GM18526 (cell line): ENCODE measurements around the gene GBE1.

Experiments used
- POLR2A ChIP-seq: IDR thresholded peaks from 3 replicates; pipeline ENCODE4 v1.6.1; 2011; ENCODE audit not compliant: insufficient read length; ENCODE audit errors: extremely low read depth

The GBE1 gene

GRCh38 chr3:81549831-81550230, 211.6 kb downstream of the GBE1 start:
- no peak for TF ChIP-seq POLR2A

- TF ChIP-seq POLR2A, result no peak
These were observed 212.1 kb downstream of the GBE1 start for GRCh38 chr3:81549388-81549787.

DNA sequence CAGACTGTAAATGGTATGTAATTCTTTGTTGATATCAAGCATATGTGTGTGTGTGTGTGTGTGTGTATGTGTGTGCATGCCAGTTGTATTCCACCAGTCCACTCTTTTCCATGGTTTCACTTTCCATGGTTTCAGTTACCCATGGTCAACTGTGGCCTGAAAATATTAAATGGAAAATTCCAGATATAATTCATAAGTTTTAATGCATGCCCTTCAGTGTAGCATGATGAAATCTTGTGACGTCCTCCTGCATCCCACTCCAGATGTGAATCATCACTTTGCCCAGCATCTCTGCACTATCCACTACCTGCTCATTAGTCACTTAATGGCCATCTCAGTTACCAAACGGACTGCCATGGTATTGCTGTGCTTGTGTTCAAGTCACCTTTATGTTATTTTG, 215.9 kb downstream of the GBE1 start:
- TF ChIP-seq POLR2A, result no peak

DNA sequence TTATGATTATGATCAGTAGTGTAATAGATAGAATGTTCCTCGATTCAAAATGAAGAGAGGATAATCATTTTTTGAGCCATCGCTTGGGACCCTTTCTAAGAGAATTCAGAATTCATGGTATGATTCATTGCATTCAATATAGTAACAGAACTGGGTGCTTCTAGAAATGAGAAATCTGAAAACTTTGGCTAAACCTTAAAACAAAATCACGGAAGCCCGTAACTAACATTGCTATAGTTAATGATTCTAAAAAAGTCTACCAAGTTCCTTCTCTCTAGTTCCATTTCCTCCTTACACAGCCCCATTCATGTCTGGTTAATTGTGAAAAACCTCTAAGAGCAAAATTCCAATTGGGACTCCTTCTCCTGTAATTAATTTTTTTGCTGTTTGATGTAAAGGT, 217.1 kb downstream of the GBE1 start:
- TF ChIP-seq POLR2A, result no peak

- TF ChIP-seq POLR2A, result no peak
These were observed 220.7 kb downstream of the GBE1 start for GRCh38 chr3:81540787-81541186.

DNA sequence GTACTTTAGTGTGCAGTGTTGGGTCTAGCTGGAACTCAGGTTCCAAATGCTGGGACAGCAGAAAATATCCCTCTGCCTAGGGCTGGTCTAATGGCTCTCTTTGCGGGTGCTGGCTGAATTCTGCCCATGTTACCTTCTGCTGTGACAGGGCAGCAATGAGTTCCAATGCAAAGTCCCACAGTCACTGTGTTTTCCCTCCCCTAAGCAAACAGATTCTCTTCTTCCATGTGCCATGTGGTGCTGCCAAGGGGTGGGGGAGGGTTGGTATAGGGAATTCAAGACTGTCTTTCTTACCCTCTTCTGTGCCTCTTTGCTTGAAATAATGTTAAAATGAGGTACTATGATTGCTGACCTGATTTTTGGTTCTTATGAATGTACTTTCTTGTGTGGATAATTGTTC, 229.6 kb downstream of the GBE1 start:
- TF ChIP-seq POLR2A, result no peak

DNA sequence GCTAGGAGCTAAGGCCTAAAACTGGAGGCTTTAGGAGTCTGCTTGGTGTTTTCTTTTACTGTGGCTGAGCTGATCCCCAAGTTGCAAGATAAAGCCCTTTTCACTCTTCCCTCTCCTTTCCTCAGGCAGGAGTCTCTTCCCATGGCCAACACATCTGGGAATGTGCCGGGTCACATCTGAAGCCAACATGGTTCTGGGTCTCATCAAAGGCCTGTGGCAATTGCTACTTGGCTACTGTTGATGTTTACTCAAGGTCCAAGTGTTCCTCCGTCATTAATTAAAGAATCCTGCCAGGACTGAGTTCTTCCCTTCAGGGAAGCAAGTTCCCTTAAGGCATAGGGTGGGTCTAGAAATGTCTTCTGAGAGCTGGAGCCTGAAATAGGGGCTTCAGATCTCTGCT, 230.2 kb downstream of the GBE1 start:
- TF ChIP-seq POLR2A, result no peak

DNA sequence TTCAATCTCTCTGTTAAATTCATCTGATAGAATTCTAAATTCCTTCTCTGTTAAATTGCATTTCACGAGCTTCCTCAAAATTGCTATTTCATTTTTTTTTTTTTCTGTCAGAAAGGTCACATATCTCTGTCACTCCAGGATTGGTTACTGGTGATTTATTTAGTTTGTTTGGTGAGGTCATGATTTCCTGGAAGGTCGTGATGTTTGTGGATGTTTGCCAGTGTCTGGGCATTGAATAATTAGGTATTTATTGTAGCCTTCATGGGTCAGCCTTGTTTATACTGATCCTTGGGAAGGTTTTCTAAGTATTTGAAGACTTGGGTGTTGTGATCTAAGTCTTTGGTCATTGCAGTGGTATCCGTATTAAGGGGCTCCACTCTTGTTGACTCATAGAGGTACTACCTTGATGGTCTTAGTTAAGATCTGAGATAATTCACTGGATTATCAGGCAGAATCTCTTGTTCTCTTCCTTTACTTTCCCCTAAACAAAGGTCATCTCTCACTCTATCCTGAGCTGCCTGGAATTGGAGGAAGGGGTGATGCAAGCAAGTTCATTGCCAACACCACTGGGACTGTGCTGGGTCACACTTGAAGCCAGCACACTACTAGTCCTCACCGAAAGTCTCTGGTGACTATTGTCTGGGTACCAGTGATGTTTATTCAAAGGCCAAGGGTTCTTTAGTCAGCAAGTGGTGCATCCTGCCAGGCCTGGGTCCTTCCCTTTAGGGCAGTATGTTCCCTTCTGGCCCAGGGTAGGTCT, 231.1 kb downstream of the GBE1 start:
- TF ChIP-seq POLR2A, result no peak

- TF ChIP-seq POLR2A, result no peak
These were observed 239.6 kb downstream of the GBE1 start for GRCh38 chr3:81521855-81522254.

- no peak for TF ChIP-seq POLR2A
These were observed 242.5 kb downstream of the GBE1 start for GRCh38 chr3:81518945-81519344.

DNA sequence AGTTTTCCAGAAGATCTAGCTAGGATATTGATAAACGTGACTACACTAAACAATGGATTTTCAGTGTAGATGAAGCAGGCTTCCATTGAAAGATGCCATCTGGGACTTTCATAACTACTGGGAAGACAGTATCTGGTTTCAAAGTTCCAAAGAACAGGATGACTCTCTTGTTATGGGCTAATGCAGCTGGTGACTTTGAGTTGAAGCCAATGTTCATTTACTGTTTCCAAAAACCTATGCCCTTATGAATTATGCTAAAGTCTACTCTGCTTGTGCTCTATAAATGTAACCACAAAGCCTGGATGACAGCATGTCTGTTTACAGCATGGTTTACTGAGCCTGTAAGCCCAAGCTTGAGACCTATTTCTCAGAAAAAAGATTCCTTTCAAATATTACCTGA, 245.4 kb downstream of the GBE1 start:
- TF ChIP-seq POLR2A, result no peak

DNA sequence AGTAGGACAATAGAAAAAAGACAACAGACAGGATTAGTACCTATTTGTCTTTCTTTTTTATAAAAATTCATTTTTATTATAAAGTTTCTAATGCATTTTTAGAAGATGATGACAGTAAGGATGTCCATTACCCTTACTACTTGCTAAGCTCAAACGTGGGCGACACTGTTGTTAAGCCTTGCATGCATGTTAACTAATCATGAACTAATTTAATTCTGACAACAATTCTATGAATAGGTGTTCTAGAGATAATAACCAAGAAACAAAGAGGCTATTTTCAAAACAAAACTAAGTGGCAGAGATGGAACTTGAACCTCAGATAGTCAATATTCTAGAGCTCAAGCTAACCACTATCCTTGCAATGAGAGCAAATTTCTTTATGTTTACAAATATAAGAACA, 247.9 kb downstream of the GBE1 start:
- TF ChIP-seq POLR2A, result no peak

DNA sequence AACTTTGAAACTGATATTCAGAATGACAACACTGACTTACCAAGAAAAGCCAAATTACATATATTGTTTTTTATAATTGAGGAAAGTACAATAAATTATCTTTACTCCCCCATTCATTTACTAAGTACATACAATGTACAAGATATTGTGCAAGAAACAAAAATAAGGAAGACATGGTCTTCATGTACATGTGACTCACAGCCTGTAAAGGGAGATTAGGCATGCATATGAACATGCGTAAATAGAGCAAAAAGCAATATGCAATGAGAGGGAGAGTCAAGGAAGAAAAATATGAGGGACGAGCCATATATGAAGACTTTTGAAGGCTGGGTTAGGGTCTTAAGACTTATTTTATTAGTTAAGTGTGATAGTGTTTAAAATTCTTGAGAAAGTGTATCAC, 258.4 kb downstream of the GBE1 start:
- no peak for TF ChIP-seq POLR2A

DNA sequence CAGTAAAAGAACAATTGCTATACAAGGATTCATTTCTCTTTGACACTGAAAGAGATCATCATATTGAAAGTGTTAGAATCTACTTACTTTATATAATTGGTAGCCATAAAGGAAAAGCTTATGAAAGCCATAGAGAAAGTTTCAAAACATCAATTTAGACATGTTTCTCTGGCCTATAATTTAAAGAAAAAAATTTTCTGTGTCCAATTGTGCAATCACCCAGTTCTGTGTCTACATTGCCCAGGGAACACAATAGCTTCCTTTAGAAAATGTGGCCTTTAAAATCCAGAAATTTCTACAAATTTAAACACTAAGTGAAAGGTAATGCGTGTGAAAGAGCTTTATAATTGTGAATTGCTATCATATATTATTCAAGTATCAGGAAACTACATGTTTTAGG, 259.2 kb downstream of the GBE1 start:
- no peak for TF ChIP-seq POLR2A

DNA sequence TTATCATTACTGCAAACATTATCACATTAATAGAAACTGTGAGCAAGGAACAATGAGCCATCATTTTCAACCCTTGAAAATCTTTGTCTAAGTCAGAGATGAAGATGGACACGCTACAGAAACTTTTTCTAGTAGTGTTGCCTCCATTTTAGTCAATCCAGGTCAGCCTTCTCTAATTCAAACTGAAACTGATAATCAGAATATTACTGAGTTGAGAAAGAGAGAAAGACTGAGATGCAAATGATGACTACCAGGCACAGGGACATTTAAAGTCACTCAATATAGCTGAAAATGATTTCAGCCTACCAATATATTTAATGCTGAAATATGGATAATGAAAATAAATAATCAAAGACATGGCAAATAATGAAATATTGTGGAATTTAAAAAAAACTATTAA, 261.4 kb downstream of the GBE1 start:
- no peak for TF ChIP-seq POLR2A

DNA sequence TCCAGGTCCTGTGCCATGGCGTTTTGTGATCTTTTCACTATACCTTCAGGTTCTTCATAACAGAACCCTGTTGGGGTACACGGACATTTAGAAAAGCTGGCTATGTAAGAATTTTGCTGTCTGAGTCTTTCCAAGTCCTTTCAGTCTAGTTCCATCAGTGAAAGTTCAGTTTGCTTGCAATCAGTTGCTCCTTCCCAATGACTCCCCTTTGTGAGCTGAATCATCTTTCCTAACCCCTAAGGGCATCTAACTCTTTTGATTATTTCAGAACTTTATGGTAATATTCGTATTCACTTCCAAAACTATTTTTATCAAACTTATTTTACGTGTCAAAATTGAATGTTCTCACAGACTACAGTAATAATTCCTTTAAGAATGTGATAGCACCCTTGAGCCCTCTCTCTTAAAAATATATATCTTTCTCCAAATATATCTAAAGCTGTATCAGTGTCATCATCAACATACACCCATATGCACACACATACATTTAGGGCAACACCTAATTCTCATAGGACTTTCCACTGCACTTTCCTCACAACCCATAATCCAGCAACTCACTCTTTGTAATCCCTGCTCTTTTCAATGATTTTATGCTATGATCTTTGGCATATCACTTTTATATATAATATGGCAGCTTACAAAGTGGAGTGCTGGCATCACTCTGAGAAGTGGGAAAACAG, 263.7 kb downstream of the GBE1 start:
- no peak for TF ChIP-seq POLR2A
